ENCODE results near the gene ELF4. TPM values are rescaled to one million over a fixed set of nuclear protein-coding genes. Genes with fewer than 3 reads are reported as not detected.

ELF4 gene
- total and polyA plus RNA-seq, 9 of the 15 experiments (the other 6 are each of a cell fraction or from before 2014, with no cell fraction given): 5.9 to 55.8 (median 25.2) TPM

DNA sequence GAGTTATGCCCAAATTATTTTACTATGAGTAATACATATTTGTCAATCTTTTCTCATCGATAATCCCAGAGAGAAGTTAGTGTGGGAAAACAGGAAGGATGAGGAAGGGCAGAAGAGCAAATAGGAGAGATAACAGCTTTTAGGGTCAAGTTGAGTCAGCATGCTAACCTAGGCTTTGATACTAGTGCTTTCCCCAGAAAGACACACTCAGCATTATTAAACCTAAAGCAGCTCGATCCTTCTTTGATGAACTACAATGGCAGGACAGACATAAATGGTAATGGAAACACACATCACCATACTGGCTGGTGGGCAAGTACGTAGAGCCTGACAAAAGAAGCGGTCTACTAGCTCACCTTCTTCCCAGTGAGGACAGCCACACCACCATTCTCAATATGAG lies 34.8 kb upstream of the ELF4 start:
- intact Hi-C loops (cut with micrococcal nuclease) (no loop called here), in situ Hi-C loops (cut with MboI) (no loop called here)
- H3K9me1 ChIP-seq (ENCODE audit: control insufficient read depth, insufficient read depth, low read length): no peaks in the 10 kb centered on the region
- no peak overlapping the region for H2AFZ ChIP-seq (ENCODE audit: low read depth, low read length)
- DNase-seq (ENCODE audit: extremely low read depth in 1 of 4, low spot score in 3 of 4): no peak
- H3K9me3 ChIP-seq (replicated peaks; ENCODE audit: control insufficient read depth, insufficient read depth, low read depth, low read length): no peaks in the 10 kb centered on the region
- ChIA-PET POLR2A (interaction anchor here (0.9 to 2.5 kb wide), 2 partner anchors 10 to 12 kb away, joined by 3 to 7 read pairs; no protein-coding TSS in a partner anchor), CTCF (ENCODE audit: low intra/inter-chr PET ratio) (interaction anchor here (1.2 kb wide), 1 partner anchor 47 kb away, joined by 6 read pairs; no protein-coding TSS in a partner anchor)
- no TSS peak for BruUV-seq (replicated peaks)
- H3K4me3 ChIP-seq: no peak overlapping the region
- H4K20me1 ChIP-seq (replicated peaks; ENCODE audit: control insufficient read depth, insufficient read depth, low read length): no peaks in the 10 kb centered on the region
- no peak for FAIRE-seq
- no peak overlapping the region for H3K4me2 ChIP-seq (ENCODE audit: insufficient read depth, low read length)
- 92% methylated on average over 4 of the region's 4 CpGs for WGBS (ENCODE audit: insufficient coverage, low coverage, missing lambda C conversion rate)
- H3K36me3 ChIP-seq (ENCODE audit: control insufficient read depth, insufficient read depth, low read length): peaks cover 67% of the 10 kb centered on the region
- H3K9ac ChIP-seq (ENCODE audit: insufficient read depth in 1 of 2, low read depth in 2 of 2, low read length in 2 of 2): no peak overlapping the region
- no peaks in the 10 kb centered on the region for H3K27me3 ChIP-seq (ENCODE audit: control insufficient read depth in 2 of 2, insufficient read depth in 2 of 2, low read length in 2 of 2)
- peaks cover 0 to 1% of the 10 kb centered on the region in 2 experiments; a peak in 2 of 5 replicates for H3K4me1 ChIP-seq (replicated peaks in 1 of 2; ENCODE audit: control insufficient read depth in 2 of 2, insufficient read depth in 2 of 2, low read length in 2 of 2)
- H3K79me2 ChIP-seq (ENCODE audit: control insufficient read depth, insufficient read depth, low read length): no peaks in the 10 kb centered on the region
- ATAC-seq: no peak
- 0 out of 2 replicates have a peak, but pooled peaks have one; percentile 32 for TF ChIP-seq C11orf30 (IDR thresholded peaks at IDR 0.05; ENCODE audit: low read depth)
- no peak for TF ChIP-seq DMBX1 (CRISPR knock-in tag; IDR thresholded peaks at IDR 0.05; ENCODE audit: borderline replicate concordance)
- TF ChIP-seq PHTF2 (CRISPR knock-in tag; IDR thresholded peaks at IDR 0.05): no peak
- TF ChIP-seq ZNF316 (IDR thresholded peaks at IDR 0.05): peak; percentile 67
- no peak overlapping the region for H3K27ac ChIP-seq (ENCODE audit: extremely low read depth, low read depth, low read length)

DNA sequence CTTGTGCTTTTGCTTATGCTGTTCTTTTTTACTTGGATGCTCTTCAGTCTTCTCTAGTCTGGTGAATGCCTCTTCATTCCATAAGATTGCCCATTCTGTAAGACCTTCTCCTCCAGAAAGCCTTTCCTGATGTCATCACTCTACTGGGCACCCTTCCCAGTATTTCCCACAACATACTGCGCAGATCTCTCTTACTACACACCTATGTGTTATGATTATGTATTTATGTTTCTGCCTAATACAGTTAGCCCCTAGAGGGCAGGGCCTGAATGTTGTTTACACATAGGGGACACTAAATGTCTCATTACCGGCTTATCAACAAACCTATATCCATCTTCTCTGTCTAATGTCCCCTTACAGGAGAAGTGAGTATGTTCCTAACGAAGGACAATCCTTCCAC lies 34.2 kb upstream of the ELF4 start:
- DNase-seq (ENCODE audit: extremely low read depth in 1 of 4, low spot score in 3 of 4) (no peak), FAIRE-seq (no peak), ATAC-seq (peak; percentile 66; the same call in 2 of the 3 replicates)
- ChIA-PET POLR2A (interaction anchor here (1.0 kb wide), 1 partner anchor 10 kb away, joined by 5 read pairs; no protein-coding TSS in a partner anchor), CTCF (ENCODE audit: low intra/inter-chr PET ratio) (interaction anchor here (1.2 kb wide), 1 partner anchor 48 kb away, joined by 6 read pairs; no protein-coding TSS in a partner anchor)
- H3K27me3 ChIP-seq (ENCODE audit: control insufficient read depth in 2 of 2, insufficient read depth in 2 of 2, low read length in 2 of 2): no peaks in the 10 kb centered on the region
- H4K20me1 ChIP-seq (replicated peaks; ENCODE audit: control insufficient read depth, insufficient read depth, low read length): no peaks in the 10 kb centered on the region
- no peak overlapping the region for H2AFZ ChIP-seq (ENCODE audit: low read depth, low read length)
- WGBS (ENCODE audit: insufficient coverage, low coverage, missing lambda C conversion rate): 68% methylated on average over 3 of the region's 3 CpGs
- no TSS peak for BruUV-seq (replicated peaks)
- H3K4me1 ChIP-seq (replicated peaks in 1 of 2; ENCODE audit: control insufficient read depth in 2 of 2, insufficient read depth in 2 of 2, low read length in 2 of 2): peaks cover 0 to 7% of the 10 kb centered on the region in 2 experiments; a peak in 3 of 5 replicates
- H3K9ac ChIP-seq (ENCODE audit: insufficient read depth in 1 of 2, low read depth in 2 of 2, low read length in 2 of 2): no peak overlapping the region
- no peaks in the 10 kb centered on the region for H3K79me2 ChIP-seq (ENCODE audit: control insufficient read depth, insufficient read depth, low read length)
- no peak overlapping the region for H3K4me3 ChIP-seq
- no peaks in the 10 kb centered on the region for H3K9me3 ChIP-seq (replicated peaks; ENCODE audit: control insufficient read depth, insufficient read depth, low read depth, low read length)
- intact Hi-C loops (cut with micrococcal nuclease) (loop anchor here (1.0 kb wide), 1 partner anchor 48 kb away; no protein-coding TSS in a partner anchor), in situ Hi-C loops (cut with MboI) (no loop called here)
- H3K9me1 ChIP-seq (ENCODE audit: control insufficient read depth, insufficient read depth, low read length): no peaks in the 10 kb centered on the region
- no peak overlapping the region for H3K27ac ChIP-seq (ENCODE audit: extremely low read depth, low read depth, low read length)
- peaks cover 72% of the 10 kb centered on the region for H3K36me3 ChIP-seq (ENCODE audit: control insufficient read depth, insufficient read depth, low read length)
- no peak overlapping the region for H3K4me2 ChIP-seq (ENCODE audit: insufficient read depth, low read length)
- TF ChIP-seq EZH2 (IDR thresholded peaks at IDR 0.05; ENCODE audit: borderline replicate concordance, low read depth, low read length) (no peak), ZBTB7A (IDR thresholded peaks at IDR 0.05; ENCODE audit: borderline replicate concordance, control insufficient read depth, low read depth, low read length) (no peak), NCOA4 (IDR thresholded peaks at IDR 0.05; ENCODE audit: partially characterized antibody) (no peak), FOXK2 (conservative IDR thresholded peaks at IDR 0.05 in 1 of 2, IDR thresholded peaks at IDR 0.05 in 1 of 2; ENCODE audit: low read depth in 2 of 2) (no peak), SUPT5H (IDR thresholded peaks at IDR 0.05) (no peak), RAD21 (CRISPR knock-in tag; conservative IDR thresholded peaks at IDR 0.05 in 1 of 2, IDR thresholded peaks at IDR 0.05 in 1 of 2) (peak in 1 of 2 experiments; percentile 52; a peak in 3 of 4 replicates), NFIC (IDR thresholded peaks at IDR 0.05) (no peak), GTF2E2 (tag; IDR thresholded peaks at IDR 0.05) (no peak), LEF1 (IDR thresholded peaks at IDR 0.05) (no peak), ZBED1 (IDR thresholded peaks at IDR 0.05) (no peak), TGIF2 (CRISPR knock-in tag; IDR thresholded peaks at IDR 0.05) (no peak)
- TF ChIP-seq, protein P1, sequence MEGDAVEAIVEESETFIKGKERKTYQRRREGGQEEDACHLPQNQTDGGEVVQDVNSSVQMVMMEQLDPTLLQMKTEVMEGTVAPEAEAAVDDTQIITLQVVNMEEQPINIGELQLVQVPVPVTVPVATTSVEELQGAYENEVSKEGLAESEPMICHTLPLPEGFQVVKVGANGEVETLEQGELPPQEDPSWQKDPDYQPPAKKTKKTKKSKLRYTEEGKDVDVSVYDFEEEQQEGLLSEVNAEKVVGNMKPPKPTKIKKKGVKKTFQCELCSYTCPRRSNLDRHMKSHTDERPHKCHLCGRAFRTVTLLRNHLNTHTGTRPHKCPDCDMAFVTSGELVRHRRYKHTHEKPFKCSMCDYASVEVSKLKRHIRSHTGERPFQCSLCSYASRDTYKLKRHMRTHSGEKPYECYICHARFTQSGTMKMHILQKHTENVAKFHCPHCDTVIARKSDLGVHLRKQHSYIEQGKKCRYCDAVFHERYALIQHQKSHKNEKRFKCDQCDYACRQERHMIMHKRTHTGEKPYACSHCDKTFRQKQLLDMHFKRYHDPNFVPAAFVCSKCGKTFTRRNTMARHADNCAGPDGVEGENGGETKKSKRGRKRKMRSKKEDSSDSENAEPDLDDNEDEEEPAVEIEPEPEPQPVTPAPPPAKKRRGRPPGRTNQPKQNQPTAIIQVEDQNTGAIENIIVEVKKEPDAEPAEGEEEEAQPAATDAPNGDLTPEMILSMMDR (IDR thresholded peaks at IDR 0.05 in 2 of 3, conservative IDR thresholded peaks at IDR 0.05 in 1 of 3; ENCODE audit: insufficient read depth in 2 of 3, low read depth in 1 of 3, low read length in 3 of 3): peak in 2 of 3 experiments; percentile 10 to 40; a peak in 2 of 6 replicates

Measured in K562 (cell line).